ENCODE measurements around the gene TOMT. TPM values are rescaled to one million over a fixed set of nuclear protein-coding genes. Genes with fewer than 3 reads are reported as not detected.

The TOMT gene
- total RNA-seq, 2 experiments from 2014 or later: not detected

DNA sequence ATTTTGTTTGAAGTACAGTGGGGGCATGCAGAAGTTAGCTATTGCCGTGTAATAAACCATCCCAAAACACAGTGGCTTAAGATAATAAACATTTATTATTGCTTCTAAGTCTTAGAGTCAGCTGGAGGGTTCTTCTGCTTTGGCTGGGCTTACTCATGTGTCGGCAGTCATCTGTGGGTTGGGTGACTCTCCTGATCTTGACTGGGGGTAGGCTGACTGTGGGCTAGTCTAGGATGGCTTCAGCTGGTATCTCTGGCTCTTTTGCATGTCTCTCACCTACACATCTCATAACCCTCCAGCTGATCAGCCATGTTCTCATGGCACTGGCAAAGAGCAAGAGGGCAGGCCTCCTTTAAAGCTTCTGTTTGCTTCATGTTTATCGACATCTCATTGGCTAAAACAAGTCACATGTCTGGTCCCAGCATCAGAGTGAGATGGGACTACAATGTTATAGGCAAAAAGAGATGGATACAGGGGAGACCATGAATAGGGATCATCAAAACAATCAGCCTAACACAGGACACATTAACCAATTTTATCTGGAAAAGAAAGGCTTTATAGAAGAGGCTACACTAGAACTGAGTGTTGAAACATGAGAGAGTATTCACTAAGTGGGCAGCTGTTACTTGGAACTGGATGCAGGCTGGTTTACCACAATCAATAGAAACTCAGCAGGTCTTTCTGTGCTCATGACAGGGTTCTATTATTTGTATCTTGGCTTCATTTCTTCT lies 19.9 kb upstream of the TOMT start:
- H3K79me2 ChIP-seq (ENCODE audit: insufficient read depth, low read depth, low read length): no peaks in the 10 kb centered on the region
- ChIA-PET CTCF (ENCODE audit: unreplicated experiment) (no interaction called here), POLR2A (interaction anchor here (0.8 to 1.5 kb wide), 3 partner anchors 27 to 48 kb away, joined by 3 to 6 read pairs (median 5); no protein-coding TSS in a partner anchor)
- peaks cover 9% of the 10 kb centered on the region; the same call in 1 of the 2 replicates for H3K36me3 ChIP-seq (ENCODE audit: insufficient read depth, low read length)
- H3K4me2 ChIP-seq (ENCODE audit: low read length): no peak overlapping the region
- H3K9me2 ChIP-seq (ENCODE audit: insufficient read depth, low read length): no peaks in the 10 kb centered on the region
- no peaks in the 10 kb centered on the region for H4K20me1 ChIP-seq (ENCODE audit: insufficient read depth, low read length)
- TF ChIP-seq, protein P1, sequence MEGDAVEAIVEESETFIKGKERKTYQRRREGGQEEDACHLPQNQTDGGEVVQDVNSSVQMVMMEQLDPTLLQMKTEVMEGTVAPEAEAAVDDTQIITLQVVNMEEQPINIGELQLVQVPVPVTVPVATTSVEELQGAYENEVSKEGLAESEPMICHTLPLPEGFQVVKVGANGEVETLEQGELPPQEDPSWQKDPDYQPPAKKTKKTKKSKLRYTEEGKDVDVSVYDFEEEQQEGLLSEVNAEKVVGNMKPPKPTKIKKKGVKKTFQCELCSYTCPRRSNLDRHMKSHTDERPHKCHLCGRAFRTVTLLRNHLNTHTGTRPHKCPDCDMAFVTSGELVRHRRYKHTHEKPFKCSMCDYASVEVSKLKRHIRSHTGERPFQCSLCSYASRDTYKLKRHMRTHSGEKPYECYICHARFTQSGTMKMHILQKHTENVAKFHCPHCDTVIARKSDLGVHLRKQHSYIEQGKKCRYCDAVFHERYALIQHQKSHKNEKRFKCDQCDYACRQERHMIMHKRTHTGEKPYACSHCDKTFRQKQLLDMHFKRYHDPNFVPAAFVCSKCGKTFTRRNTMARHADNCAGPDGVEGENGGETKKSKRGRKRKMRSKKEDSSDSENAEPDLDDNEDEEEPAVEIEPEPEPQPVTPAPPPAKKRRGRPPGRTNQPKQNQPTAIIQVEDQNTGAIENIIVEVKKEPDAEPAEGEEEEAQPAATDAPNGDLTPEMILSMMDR (conservative IDR thresholded peaks at IDR 0.05; ENCODE audit: low read length): no peak
- TF ChIP-seq EZH2phosphoT487 (IDR thresholded peaks at IDR 0.05; ENCODE audit: borderline replicate concordance, low read depth, low read length): no peak
- no peak overlapping the region for H2AFZ ChIP-seq (ENCODE audit: low read length)
- H3K9me3 ChIP-seq (ENCODE audit: low read length): no peaks in the 10 kb centered on the region
- H3K4me3 ChIP-seq (ENCODE audit: low read depth, low read length, poor library complexity, severe bottlenecking): no peak overlapping the region
- peaks cover 17% of the 10 kb centered on the region for H3K4me1 ChIP-seq (ENCODE audit: insufficient read depth, low read length, poor library complexity, severe bottlenecking)
- intact Hi-C loops (cut with micrococcal nuclease; ENCODE audit: unreplicated experiment): no loop called here
- no peak for DNase-seq (ENCODE audit: low spot score)
- H3K27ac ChIP-seq (ENCODE audit: low read depth, low read length, poor library complexity, severe bottlenecking): no peak overlapping the region
- BruUV-seq (replicated peaks): no TSS peak

DNA sequence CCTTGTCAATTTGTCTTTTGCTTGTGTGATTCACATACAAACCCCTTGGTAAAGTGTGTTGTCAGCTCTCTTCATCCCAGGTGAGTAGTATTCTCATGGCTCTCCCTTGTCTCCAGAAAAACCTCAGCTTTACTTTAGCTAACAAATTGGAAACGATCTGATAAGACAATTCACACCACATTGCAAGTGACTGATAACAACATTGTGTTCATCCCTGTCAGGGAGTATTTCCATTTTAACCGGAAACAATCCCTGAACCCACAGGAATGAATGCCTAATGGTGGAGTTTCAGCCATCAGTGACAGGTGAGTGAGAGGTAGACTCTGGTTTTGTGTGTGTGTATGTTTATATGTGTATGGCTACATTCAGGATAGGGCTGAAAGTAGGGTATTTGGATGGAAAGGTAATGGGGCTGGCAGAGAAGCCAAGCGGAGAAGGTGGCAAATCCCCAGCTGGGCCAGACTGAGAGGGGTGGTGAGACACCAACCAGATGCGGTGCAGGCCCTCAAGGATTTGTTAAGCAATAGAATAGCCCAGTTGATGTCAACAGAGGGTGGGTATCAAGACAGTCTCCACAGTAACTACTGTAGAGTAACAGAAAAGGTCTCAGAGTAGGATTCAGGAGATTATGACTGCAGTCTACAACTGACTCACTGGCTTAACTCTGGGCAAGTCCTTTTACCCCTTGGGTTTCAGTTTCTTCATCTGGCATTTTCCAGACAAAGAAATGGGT lies 17.5 kb upstream of the TOMT start:
- intact Hi-C loops (cut with micrococcal nuclease; ENCODE audit: unreplicated experiment): no loop called here
- TF ChIP-seq EZH2phosphoT487 (IDR thresholded peaks at IDR 0.05; ENCODE audit: borderline replicate concordance, low read depth, low read length): no peak
- TF ChIP-seq, protein P1 (conservative IDR thresholded peaks at IDR 0.05; ENCODE audit: low read length): no peak
- ChIA-PET CTCF (ENCODE audit: unreplicated experiment) (no interaction called here), POLR2A (no interaction called here)
- no peak for DNase-seq (ENCODE audit: low spot score)
- H3K4me1 ChIP-seq (ENCODE audit: insufficient read depth, low read length, poor library complexity, severe bottlenecking): peaks cover 6% of the 10 kb centered on the region
- H3K4me3 ChIP-seq (ENCODE audit: low read depth, low read length, poor library complexity, severe bottlenecking): no peak overlapping the region
- peaks cover 9% of the 10 kb centered on the region; the same call in 1 of the 2 replicates for H3K36me3 ChIP-seq (ENCODE audit: insufficient read depth, low read length)
- H3K4me2 ChIP-seq (ENCODE audit: low read length): no peak overlapping the region
- H4K20me1 ChIP-seq (ENCODE audit: insufficient read depth, low read length): no peaks in the 10 kb centered on the region
- no TSS peak for BruUV-seq (replicated peaks)
- no peak overlapping the region for H2AFZ ChIP-seq (ENCODE audit: low read length)
- H3K9me2 ChIP-seq (ENCODE audit: insufficient read depth, low read length): no peaks in the 10 kb centered on the region
- no peak overlapping the region for H3K27ac ChIP-seq (ENCODE audit: low read depth, low read length, poor library complexity, severe bottlenecking)
- H3K9me3 ChIP-seq (ENCODE audit: low read length): no peaks in the 10 kb centered on the region
- no peaks in the 10 kb centered on the region for H3K79me2 ChIP-seq (ENCODE audit: insufficient read depth, low read depth, low read length)

All from OCI-LY7 (cell line).